Thoracic aorta (tissue), 2 donors: ENCODE data around the gene TEX2. TPM values are rescaled to one million over a fixed set of nuclear protein-coding genes. Genes with fewer than 3 reads are reported as not detected.
A peak's percentile ranks its signal among the peaks of the same experiment; 100 is the strongest.

Source experiments
- ATAC-seq: fragments of 150-250 bp; one replicate; pipeline ENCODE4 v1.8.0; 2017; ENCODE audit warnings: low read depth; ENCODE audit not compliant: insufficient number of reproducible peaks, low FRiP score
- DNase-seq: peaks from one replicate; pipeline ENCODE4 v3.0.0-alpha.2; 2020; ENCODE audit warnings: low spot score
- H3K27ac ChIP-seq, 2 donors: fragments of 200-600 bp; sonication (generic); 1 replicate in 1 of 2; 2 replicates in 1 of 2; pipeline ENCODE4 v1.5.1; 2016; ENCODE audit warnings: mild to moderate bottlenecking in 2 of 2, moderate library complexity in 2 of 2
- H3K27me3 ChIP-seq: fragments of 200-600 bp; sonication (generic); replicated peaks from 2 replicates; pipeline ENCODE4 v1.6.0; 2016; ENCODE audit warnings: mild to moderate bottlenecking; ENCODE audit not compliant: insufficient read depth
- H3K36me3 ChIP-seq: fragments of 200-600 bp; sonication (generic); one replicate; pipeline ENCODE4 v1.5.1; 2016
- H3K4me1 ChIP-seq, 2 donors: fragments of 200-600 bp; sonication (generic); 1 replicate in 1 of 2; 2 replicates in 1 of 2; pipeline versions ENCODE4 v1.5.1 to v1.6.0; 2016; ENCODE audit warnings: low read depth in 2 of 2, mild to moderate bottlenecking in 1 of 2; ENCODE audit not compliant: control insufficient read depth in 1 of 2
- H3K4me3 ChIP-seq: fragments of 200-600 bp; sonication (generic); 2 replicates; pipeline ENCODE4 v1.5.1; 2016; ENCODE audit warnings: mild to moderate bottlenecking
- H3K9me3 ChIP-seq: fragments of 200-600 bp; sonication (generic); 2 replicates; pipeline ENCODE4 v1.5.1; 2016
- CTCF ChIP-seq: fragments of 200-600 bp; sonication (generic); IDR thresholded peaks from one replicate; pipeline ENCODE4 v1.5.1; 2019; ENCODE audit warnings: antibody characterized with exemption
- total RNA-seq, 2 donors: library from RNA; depleted of rRNA; stranded (reverse); fragments of >200 nt; gene quantifications; one replicate each; pipeline versions ENCODE4 v1.1.0 to v1.2.3, GENCODE V29; 2016

Gene TEX2
- total RNA-seq, 2 donors from 2014 or later = 27.5 to 70.7 TPM

DNA sequence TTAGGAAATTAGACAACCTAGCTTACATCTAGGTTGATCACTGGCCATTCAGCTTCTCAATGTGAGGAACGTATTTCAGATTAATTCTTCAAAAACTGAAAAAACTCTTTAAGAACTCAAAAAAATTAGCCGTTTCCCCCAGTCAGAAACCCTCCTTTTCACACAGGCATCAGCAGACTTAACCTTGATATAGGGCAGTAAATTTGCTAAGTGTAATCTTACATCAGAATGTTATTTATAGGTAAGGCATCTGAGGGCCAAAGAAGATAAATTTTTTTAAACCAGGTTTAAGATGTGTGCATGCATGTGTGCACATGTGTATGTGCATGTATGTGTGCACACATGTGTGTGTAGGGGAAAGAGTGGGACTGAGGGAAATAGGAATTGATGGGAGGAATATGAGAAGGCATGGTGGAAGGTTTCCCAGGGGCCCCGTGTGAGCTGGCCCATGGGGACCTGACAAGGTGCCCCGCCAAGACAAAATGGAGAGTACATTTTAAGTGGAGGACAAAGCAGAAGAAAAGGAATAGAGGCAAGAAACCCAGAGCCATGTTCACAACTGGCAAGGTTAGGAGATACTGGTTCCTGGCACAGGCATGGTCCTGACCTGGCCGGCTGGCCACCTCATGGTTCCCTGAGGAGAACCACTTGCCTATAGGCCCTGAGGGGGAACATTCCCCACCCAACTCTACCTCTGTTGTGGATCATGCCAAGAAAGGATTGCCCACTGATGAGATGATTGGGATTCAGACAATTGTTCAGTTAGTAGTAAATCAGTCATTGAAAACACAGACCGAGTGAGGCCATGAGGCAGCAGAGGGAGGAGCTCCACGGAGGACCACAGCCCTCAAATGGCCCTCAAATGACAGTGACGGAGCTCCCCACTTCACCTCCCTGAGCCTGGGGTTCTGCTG is 33.0 kb downstream of the TEX2 start:
- H3K9me3 ChIP-seq = no peaks in the 10 kb centered on the region
- ATAC-seq (no peak), DNase-seq (no peak)
- H3K27ac ChIP-seq = peak overlapping the region; percentile 79 to 84
- no peaks in the 10 kb centered on the region for H3K36me3 ChIP-seq
- H3K4me3 ChIP-seq = no peak overlapping the region
- H3K4me1 ChIP-seq = peaks cover 19 to 28% of the 10 kb centered on the region in 2 donors
- TF ChIP-seq CTCF = no peak
- H3K27me3 ChIP-seq = no peaks in the 10 kb centered on the region

DNA sequence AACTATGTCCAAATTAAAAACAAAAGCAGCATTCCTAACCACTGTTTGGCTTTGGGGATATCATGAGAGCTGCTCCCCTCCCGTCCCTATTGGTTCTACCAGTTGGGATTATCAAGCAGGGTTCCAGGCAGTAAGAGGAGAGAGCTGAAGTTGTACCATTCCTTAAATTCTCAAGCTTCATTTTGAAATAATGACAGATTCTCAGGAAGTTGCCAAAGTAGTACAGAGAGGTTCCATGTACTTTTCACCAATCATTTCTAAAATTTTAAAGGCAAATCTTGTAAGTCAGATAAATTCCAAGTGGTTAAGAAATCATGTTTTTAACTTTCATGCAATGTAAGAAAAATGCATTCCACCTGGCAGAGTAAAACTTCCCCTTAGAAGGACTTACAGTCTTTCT is 36.9 kb downstream of the TEX2 start:
- ATAC-seq (no peak), DNase-seq (no peak)
- TF ChIP-seq CTCF = no peak
- Histone ChIP-seq H3K4me1 (peaks cover 15 to 18% of the 10 kb centered on the region in 2 donors), H3K27ac (no peak overlapping the region), H3K9me3 (no peaks in the 10 kb centered on the region), H3K36me3 (no peaks in the 10 kb centered on the region), H3K4me3 (no peak overlapping the region), H3K27me3 (no peaks in the 10 kb centered on the region)

- H3K4me1 ChIP-seq = peaks cover 11% of the 10 kb centered on the region in 2 donors
- ATAC-seq = no peak
- H3K27ac ChIP-seq = no peak overlapping the region
- no peaks in the 10 kb centered on the region for H3K9me3 ChIP-seq
- TF ChIP-seq CTCF = no peak
- DNase-seq = no peak
- H3K27me3 ChIP-seq = no peaks in the 10 kb centered on the region
- H3K4me3 ChIP-seq = no peak overlapping the region
- no peaks in the 10 kb centered on the region for H3K36me3 ChIP-seq
Observed at GRCh38 chr17:64225410-64225809, 37.6 kb downstream of the TEX2 start.

- DNase-seq = no peak
Observed at GRCh38 chr17:64223931-64224629, 39.0 kb downstream of the TEX2 start.

More at GRCh38 chr17:64223931-64224629, 39.0 kb downstream of the TEX2 start:
- Histone ChIP-seq H3K4me3 (no peak overlapping the region), H3K36me3 (no peaks in the 10 kb centered on the region), H3K9me3 (no peaks in the 10 kb centered on the region), H3K4me1 (peaks cover 7% of the 10 kb centered on the region in 2 donors), H3K27ac (no peak overlapping the region), H3K27me3 (no peaks in the 10 kb centered on the region)
- no peak for ATAC-seq
- no peak for TF ChIP-seq CTCF
